ENCODE measurements around the gene ATAD2B.
"Not testable (repeated sequence)": the region's sequence is repeated elsewhere in the genome, so short reads cannot be mapped to it uniquely, and the experiment has no call there.

The ATAD2B gene

DNA sequence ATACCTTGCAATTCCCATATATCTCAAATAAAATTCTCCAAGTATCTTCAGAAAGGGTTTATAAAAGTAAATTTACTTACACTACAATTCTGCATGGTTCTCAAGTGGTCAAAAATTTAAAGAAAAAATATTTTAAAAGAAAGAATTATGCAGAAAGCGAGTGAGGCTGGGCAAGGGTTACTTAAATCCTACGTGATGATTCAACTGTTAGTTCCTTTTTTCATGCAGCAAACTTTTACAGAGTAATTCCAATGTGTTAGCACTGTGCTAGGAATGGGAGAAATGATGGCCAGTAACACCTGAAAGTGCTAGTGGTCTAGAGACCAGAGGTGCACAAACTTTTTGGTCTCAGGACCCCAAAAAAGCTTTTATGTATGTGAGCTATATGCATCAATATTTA lies 133.4 kb downstream of the ATAD2B start:
- DNase-seq (ENCODE audit: low read depth in 2 of 3, low spot score in 2 of 3) = no peak

- DNase-seq (ENCODE audit: low read depth in 2 of 3, low spot score in 2 of 3) = no peak
These were observed 135.9 kb downstream of the ATAD2B start for GRCh38 chr2:23791030-23791429.

- DNase-seq (ENCODE audit: low read depth in 2 of 3, low spot score in 2 of 3) = no peak
These were observed 137.9 kb downstream of the ATAD2B start for GRCh38 chr2:23789012-23789411.

- no peak for DNase-seq (ENCODE audit: low read depth in 2 of 3, low spot score in 2 of 3)
These were observed 138.8 kb downstream of the ATAD2B start for GRCh38 chr2:23788100-23788499.

DNA sequence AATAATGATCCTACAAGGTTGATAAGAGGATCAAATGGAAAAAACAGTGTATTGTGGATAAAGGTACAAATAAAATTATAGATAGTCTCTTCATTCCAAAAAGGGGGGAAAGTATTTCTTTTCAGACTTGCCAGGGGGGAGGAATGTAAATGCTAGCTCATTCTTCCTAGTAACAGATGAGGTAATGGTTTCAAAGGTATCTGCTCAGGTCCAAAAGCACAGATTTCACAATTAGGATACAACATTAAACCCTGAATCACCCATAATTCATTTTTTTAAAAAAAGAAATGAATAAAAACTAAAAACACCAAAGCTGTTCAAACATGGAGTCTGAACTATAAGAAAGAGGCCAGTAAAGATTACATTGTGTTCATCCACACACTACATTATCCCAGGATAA lies 142.0 kb downstream of the ATAD2B start:
- DNase-seq (ENCODE audit: low read depth in 2 of 3, low spot score in 2 of 3) = no peak

DNA sequence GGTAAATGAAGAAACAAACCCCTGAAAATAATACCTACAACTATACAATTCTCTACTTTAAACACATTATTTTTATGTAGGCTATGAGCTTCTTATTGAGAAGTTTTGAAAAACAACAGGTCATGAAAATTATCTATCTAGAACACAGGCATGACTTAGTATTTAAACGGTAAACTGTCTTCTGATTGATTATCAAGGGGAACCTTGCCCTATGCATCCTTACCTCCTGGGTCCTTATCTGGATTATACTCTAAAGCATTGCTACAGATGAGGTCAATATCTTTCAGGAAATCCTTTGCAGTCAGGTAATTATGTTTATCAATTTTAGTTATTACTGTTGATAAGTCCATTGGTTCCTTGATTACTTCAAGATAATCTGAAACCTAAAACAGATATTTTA lies 144.3 kb downstream of the ATAD2B start:
- no peak for DNase-seq (ENCODE audit: low read depth in 2 of 3, low spot score in 2 of 3)

- no peak for DNase-seq (ENCODE audit: low read depth in 2 of 3, low spot score in 2 of 3)
These were observed 144.8 kb downstream of the ATAD2B start for GRCh38 chr2:23782126-23782525.

GRCh38 chr2:23780465-23780864 lies 146.5 kb downstream of the ATAD2B start:
- not testable (repeated sequence) for DNase-seq (ENCODE audit: low read depth in 2 of 3, low spot score in 2 of 3)

DNA sequence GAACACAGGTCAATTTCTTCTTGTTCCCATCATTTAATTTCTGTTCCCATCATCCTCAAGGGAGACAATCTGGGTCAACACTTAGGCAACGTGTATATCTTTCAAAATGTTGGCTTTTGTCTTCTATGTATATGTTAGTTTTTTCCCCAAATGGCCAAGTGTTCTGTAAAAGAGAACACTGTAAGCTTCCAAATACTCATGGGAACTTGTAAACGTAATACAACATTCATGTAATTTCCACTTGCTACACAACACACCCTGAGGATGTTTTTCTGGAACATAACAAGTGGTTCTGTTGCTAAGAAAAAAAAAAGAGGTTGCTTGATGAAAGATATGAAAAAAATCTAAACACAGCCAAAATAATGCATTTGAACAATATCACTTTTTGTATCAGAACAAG lies 149.1 kb downstream of the ATAD2B start:
- no peak for DNase-seq (ENCODE audit: low read depth in 2 of 3, low spot score in 2 of 3)

DNA sequence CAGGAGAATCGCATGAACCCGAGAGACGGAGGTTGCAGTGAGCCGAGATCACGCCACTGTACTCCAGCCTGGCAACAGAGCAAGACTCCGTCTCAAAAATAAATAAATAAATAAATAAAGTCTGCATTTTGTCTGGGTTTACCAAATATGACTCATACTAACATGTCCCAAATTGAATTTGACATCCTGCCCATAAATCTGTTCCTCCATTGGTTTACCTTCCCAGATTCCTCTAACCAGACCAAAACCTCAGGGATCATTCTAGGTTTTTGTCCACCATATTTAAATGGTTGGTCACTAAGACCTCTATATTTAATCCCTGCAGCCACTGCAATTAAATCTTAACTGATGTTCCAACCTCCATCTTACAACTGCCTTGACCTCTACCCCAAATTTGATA lies 150.9 kb downstream of the ATAD2B start:
- no peak for DNase-seq (ENCODE audit: low read depth in 2 of 3, low spot score in 2 of 3)

GRCh38 chr2:23772684-23773083 lies 154.2 kb downstream of the ATAD2B start:
- DNase-seq (ENCODE audit: low read depth in 2 of 3, low spot score in 2 of 3) = no peak

DNA sequence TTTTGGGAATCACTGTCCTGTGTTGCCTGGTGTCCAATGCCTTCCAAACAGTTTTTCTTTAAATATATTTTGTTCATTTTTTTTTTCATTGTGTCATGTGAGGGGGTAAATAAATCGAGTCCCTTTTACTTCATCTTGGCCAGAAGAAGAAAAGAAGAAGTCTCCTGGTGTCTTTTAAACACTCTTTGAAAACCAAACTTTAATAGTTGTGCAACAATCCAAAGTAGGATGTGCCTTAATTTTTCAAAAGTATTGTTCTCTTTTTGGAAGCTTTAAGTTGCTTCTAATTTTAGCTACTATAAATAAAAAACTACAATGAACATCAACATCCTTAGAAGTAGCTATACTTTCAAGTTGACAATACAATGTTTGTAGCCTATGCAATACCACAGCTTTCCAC lies 154.9 kb downstream of the ATAD2B start:
- DNase-seq (ENCODE audit: low read depth in 2 of 3, low spot score in 2 of 3) = no peak

DNA sequence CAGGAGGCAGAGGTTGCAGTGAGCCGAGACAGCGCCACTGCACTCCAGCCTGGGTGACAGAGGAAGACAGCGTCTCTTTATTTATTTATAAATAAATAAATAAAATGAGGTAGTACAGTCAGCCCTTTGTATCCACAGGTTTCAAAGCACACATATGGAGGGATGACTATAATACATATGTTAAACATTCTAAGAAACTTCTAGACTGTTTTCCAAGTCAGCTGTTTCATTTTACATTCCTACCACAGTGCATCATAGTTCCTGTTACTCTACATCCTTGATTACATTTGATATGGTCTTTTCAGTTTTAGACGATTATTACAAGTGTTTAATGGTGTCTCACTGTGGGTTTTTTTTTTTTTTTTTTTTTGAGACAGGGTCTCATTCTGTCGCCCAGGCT lies 157.6 kb downstream of the ATAD2B start:
- no peak for DNase-seq (ENCODE audit: low read depth in 2 of 3, low spot score in 2 of 3)

DNA sequence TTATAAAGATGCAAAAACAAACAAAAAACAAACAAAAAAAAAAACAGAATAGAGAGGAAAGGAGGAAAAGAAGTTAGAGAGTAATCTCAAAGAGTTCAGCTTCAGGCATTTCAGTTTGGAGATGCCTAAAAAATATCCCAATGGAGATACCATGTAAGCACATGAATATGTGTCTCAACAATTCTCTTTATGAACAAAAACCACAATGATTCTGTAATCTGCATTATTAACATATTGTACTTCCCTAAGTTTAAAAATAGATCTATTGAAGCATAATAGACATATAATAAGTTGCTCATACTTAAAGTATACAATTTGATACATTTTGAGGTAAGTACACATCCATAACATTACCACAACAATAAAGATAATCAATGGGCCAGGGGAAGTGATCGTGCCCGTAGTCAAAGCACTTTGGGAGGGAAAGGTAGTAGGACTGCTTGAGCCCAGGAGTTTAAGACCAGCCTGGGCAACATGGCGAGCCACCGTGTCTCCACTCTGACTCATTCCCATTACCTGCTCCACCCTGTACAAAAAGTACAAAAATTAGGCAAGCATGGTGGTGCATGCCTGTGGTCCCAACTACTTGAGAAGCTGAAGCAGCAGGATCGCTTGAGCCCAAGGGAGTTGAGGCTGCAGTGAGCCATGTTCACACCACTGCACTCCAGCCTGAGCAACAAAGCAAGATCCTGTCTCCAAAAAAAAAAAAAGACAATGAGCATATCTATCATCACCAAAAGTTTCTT lies 158.9 kb downstream of the ATAD2B start:
- DNase-seq (ENCODE audit: low read depth in 2 of 3, low spot score in 2 of 3) = no peak

DNA sequence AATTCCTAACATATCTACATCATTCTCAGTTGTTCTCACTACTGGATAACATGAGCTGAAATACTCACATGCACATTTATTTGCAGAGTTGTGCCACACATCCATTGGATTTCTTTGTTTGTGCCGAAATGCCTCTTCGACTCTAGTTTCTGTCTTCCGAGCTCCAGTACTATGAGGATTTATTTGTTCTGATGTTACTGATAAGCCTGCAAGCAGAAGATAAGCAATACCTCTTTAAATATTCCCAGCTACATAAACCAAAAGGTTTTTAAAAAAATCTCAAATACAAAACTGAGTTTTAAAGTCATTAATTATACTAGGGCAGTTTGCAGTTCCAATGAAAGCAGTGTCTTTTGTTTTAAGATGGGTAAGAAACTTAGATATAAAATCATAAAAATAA lies 164.8 kb downstream of the ATAD2B start:
- DNase-seq (ENCODE audit: low read depth in 2 of 3, low spot score in 2 of 3) = no peak

DNA sequence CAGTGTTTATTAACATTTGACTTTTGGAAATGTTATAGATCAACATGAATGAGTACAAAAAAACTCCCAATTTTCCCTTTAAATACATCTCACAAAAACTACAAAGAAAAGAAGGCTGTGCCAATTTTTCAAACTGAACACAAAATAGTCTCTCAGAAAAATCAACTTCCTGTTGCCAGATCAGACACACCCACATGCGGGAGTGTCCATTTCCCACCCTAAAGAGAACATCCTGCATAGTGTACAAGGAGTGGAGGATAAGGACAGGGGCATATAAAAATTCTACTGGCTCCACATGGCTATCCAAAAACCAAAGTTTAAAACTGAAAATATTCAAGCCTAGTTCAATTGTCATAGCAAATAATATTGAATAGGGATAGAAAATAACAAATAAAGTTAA lies 165.3 kb downstream of the ATAD2B start:
- no peak for DNase-seq (ENCODE audit: low read depth in 2 of 3, low spot score in 2 of 3)

DNA sequence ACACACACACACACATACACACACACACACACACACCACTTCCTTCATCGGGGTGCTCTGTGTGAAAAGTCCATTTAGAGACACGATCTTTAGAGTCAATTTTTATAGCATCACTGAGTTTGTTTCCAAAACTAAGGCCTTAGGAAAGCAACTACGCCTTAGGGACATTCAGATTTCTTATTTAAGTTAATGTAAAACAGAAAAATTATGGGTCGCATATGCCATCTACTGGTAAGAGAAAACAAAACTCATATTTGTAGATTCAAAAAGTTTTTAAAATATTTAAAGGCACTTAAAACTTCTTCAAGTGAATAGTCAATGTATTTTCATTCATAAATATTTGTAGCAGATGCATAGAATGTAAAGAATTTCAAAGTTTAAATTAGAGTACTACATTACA lies 166.2 kb downstream of the ATAD2B start:
- DNase-seq (ENCODE audit: low read depth in 2 of 3, low spot score in 2 of 3) = no peak

GRCh38 chr2:23757686-23758433 lies 169.1 kb downstream of the ATAD2B start:
- DNase-seq (ENCODE audit: low read depth in 2 of 3, low spot score in 2 of 3) = no peak

GRCh38 chr2:23756593-23757292 lies 170.2 kb downstream of the ATAD2B start:
- no peak for DNase-seq (ENCODE audit: low read depth in 2 of 3, low spot score in 2 of 3)

DNA sequence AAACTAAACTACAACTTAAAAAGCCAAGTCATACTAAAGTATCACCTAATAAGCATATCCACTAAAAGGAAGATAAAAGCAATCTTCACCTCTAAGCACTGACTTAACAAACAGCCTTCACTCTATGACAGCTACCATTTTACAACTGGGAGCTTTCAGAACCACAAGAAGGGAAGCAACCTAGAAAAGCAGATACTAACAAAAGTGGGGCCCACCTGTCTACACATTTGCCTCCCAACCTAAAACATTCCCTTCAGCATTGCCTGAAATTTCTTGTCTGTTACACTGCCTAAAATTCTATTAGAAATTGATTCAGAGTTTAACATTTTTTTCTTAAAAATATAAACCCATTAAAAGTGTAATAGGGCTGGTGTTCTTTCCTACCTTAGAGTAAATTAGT lies 172.0 kb downstream of the ATAD2B start:
- no peak for DNase-seq (ENCODE audit: low read depth in 2 of 3, low spot score in 2 of 3)

DNA sequence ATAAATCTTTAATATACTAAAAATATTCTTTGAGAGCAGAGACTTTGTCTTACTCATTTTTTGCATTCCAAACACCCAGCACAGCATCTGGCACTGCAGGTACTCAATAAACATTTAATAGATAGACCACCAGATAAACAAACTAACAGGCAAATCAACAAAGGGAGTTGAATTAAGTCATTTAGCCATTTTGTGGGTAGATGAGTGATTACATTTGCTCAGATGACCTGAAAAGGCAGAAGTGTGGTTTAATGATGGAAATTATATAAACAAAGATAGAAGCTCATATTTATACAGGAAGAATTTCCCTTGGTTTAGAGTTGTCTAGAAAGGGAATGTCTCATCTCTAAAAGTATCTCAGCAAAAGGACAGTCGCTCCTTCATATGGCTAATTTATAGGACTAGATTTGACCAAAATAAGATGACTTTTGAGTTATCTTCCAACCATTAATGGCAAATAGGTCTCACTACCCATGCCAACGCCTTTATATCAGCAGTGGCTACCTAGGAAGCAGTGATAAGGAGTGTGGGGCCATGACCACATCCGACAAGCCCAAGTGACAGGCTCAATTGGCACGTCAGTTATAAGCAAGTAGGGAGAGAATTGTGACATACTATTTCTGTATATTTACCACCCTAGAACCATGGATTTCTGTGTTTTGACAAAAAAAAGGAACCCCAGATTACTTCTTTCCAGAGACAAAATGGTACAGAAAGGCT lies 173.5 kb downstream of the ATAD2B start:
- no peak for DNase-seq (ENCODE audit: low read depth in 2 of 3, low spot score in 2 of 3)
